ENCODE results near the gene TEX51.

The TEX51 gene

GRCh38 chr2:126932529-126932928 is 33.8 kb downstream of the TEX51 start:
- Mint-ChIP-seq H3K36me3 (ENCODE audit: low read depth) (no peaks in the 10 kb centered on the region), H3K27me3 (peaks cover 4% of the 10 kb centered on the region), H3K4me3 (no peak overlapping the region), H3K9me3 (peaks cover 10% of the 10 kb centered on the region), H3K4me1 (ENCODE audit: low read depth) (no peaks in the 10 kb centered on the region), H3K27ac (no peak overlapping the region)
- intact Hi-C loops (cut with micrococcal nuclease), result no loop called here

GRCh38 chr2:126932966-126933710 is 34.4 kb downstream of the TEX51 start:
- Mint-ChIP-seq H3K4me1 (ENCODE audit: low read depth) (no peaks in the 10 kb centered on the region), H3K4me3 (no peak overlapping the region), H3K36me3 (ENCODE audit: low read depth) (no peaks in the 10 kb centered on the region), H3K9me3 (peaks cover 10% of the 10 kb centered on the region), H3K27ac (no peak overlapping the region), H3K27me3 (peaks cover 6% of the 10 kb centered on the region)
- intact Hi-C loops (cut with micrococcal nuclease), result no loop called here

GRCh38 chr2:126933711-126934091 is 35.0 kb downstream of the TEX51 start:
- Mint-ChIP-seq H3K27me3 (peaks cover 6% of the 10 kb centered on the region), H3K36me3 (ENCODE audit: low read depth) (no peaks in the 10 kb centered on the region), H3K4me3 (no peak overlapping the region)

GRCh38 chr2:126934809-126935208 is 36.1 kb downstream of the TEX51 start:
- peaks cover 10% of the 10 kb centered on the region for H3K9me3 Mint-ChIP-seq
- no peaks in the 10 kb centered on the region for H3K36me3 Mint-ChIP-seq (ENCODE audit: low read depth)
- no peaks in the 10 kb centered on the region for H3K4me1 Mint-ChIP-seq (ENCODE audit: low read depth)
- H3K4me3 Mint-ChIP-seq, result no peak overlapping the region
- H3K27ac Mint-ChIP-seq, result no peak overlapping the region
- H3K27me3 Mint-ChIP-seq, result peaks cover 4% of the 10 kb centered on the region
- intact Hi-C loops (cut with micrococcal nuclease), result no loop called here

More at GRCh38 chr2:126933711-126934091, 35.0 kb downstream of the TEX51 start:
- Mint-ChIP-seq H3K27ac (no peak overlapping the region), H3K9me3 (peaks cover 10% of the 10 kb centered on the region), H3K4me1 (ENCODE audit: low read depth) (no peaks in the 10 kb centered on the region)
- intact Hi-C loops (cut with micrococcal nuclease), result no loop called here

GRCh38 chr2:126935774-126936173 is 37.1 kb downstream of the TEX51 start:
- Mint-ChIP-seq H3K27me3 (peaks cover 4% of the 10 kb centered on the region), H3K4me1 (ENCODE audit: low read depth) (no peaks in the 10 kb centered on the region), H3K36me3 (ENCODE audit: low read depth) (no peaks in the 10 kb centered on the region), H3K4me3 (no peak overlapping the region), H3K9me3 (peaks cover 1% of the 10 kb centered on the region), H3K27ac (no peak overlapping the region)
- intact Hi-C loops (cut with micrococcal nuclease), result no loop called here

GRCh38 chr2:126936219-126936723 is 37.6 kb downstream of the TEX51 start:
- H3K36me3 Mint-ChIP-seq (ENCODE audit: low read depth), result no peaks in the 10 kb centered on the region
- H3K4me3 Mint-ChIP-seq, result no peak overlapping the region
- no peaks in the 10 kb centered on the region for H3K9me3 Mint-ChIP-seq
- peaks cover 4% of the 10 kb centered on the region for H3K27me3 Mint-ChIP-seq
- no peak overlapping the region for H3K27ac Mint-ChIP-seq
- H3K4me1 Mint-ChIP-seq (ENCODE audit: low read depth), result no peaks in the 10 kb centered on the region
- intact Hi-C loops (cut with micrococcal nuclease), result no loop called here

GRCh38 chr2:126940331-126940730 is 41.6 kb downstream of the TEX51 start:
- intact Hi-C loops (cut with micrococcal nuclease), result no loop called here
- Mint-ChIP-seq H3K9me3 (peaks cover 12% of the 10 kb centered on the region), H3K27me3 (peaks cover 7% of the 10 kb centered on the region), H3K4me1 (ENCODE audit: low read depth) (no peaks in the 10 kb centered on the region), H3K36me3 (ENCODE audit: low read depth) (no peaks in the 10 kb centered on the region), H3K4me3 (no peak overlapping the region), H3K27ac (no peak overlapping the region)

GRCh38 chr2:126942427-126943203 is 43.9 kb downstream of the TEX51 start:
- peaks cover 4% of the 10 kb centered on the region for H3K27me3 Mint-ChIP-seq
- no peaks in the 10 kb centered on the region for H3K36me3 Mint-ChIP-seq (ENCODE audit: low read depth)

GRCh38 chr2:126943612-126944348 is 45.1 kb downstream of the TEX51 start:
- Mint-ChIP-seq H3K4me1 (ENCODE audit: low read depth) (no peaks in the 10 kb centered on the region), H3K4me3 (no peak overlapping the region), H3K27me3 (peaks cover 2% of the 10 kb centered on the region), H3K9me3 (peaks cover 12% of the 10 kb centered on the region), H3K36me3 (ENCODE audit: low read depth) (no peaks in the 10 kb centered on the region), H3K27ac (no peak overlapping the region)
- intact Hi-C loops (cut with micrococcal nuclease), result no loop called here

More at GRCh38 chr2:126942427-126943203, 43.9 kb downstream of the TEX51 start:
- Mint-ChIP-seq H3K4me3 (no peak overlapping the region), H3K4me1 (ENCODE audit: low read depth) (no peaks in the 10 kb centered on the region), H3K27ac (no peak overlapping the region), H3K9me3 (peaks cover 12% of the 10 kb centered on the region)
- intact Hi-C loops (cut with micrococcal nuclease), result no loop called here

GRCh38 chr2:126945118-126945517 is 46.4 kb downstream of the TEX51 start:
- Mint-ChIP-seq H3K4me1 (ENCODE audit: low read depth) (no peaks in the 10 kb centered on the region), H3K4me3 (no peak overlapping the region), H3K36me3 (ENCODE audit: low read depth) (no peaks in the 10 kb centered on the region), H3K27ac (no peak overlapping the region), H3K27me3 (peaks cover 2% of the 10 kb centered on the region), H3K9me3 (peaks cover 12% of the 10 kb centered on the region)
- intact Hi-C loops (cut with micrococcal nuclease), result no loop called here

GRCh38 chr2:126946318-126947102 is 47.8 kb downstream of the TEX51 start:
- Mint-ChIP-seq H3K36me3 (ENCODE audit: low read depth) (no peaks in the 10 kb centered on the region), H3K4me3 (no peak overlapping the region), H3K27me3 (peaks cover 2% of the 10 kb centered on the region), H3K9me3 (peaks cover 12% of the 10 kb centered on the region), H3K27ac (no peak overlapping the region), H3K4me1 (ENCODE audit: low read depth) (no peaks in the 10 kb centered on the region)
- intact Hi-C loops (cut with micrococcal nuclease), result no loop called here

GRCh38 chr2:126947103-126947429 is 48.4 kb downstream of the TEX51 start:
- Mint-ChIP-seq H3K27me3 (peaks cover 2% of the 10 kb centered on the region), H3K4me3 (no peak overlapping the region), H3K9me3 (peaks cover 12% of the 10 kb centered on the region), H3K27ac (no peak overlapping the region), H3K36me3 (ENCODE audit: low read depth) (no peaks in the 10 kb centered on the region), H3K4me1 (ENCODE audit: low read depth) (no peaks in the 10 kb centered on the region)
- intact Hi-C loops (cut with micrococcal nuclease), result no loop called here

GRCh38 chr2:126949775-126950174 is 51.1 kb downstream of the TEX51 start:
- H3K27me3 Mint-ChIP-seq, result no peaks in the 10 kb centered on the region
- intact Hi-C loops (cut with micrococcal nuclease), result no loop called here
- no peaks in the 10 kb centered on the region for H3K36me3 Mint-ChIP-seq (ENCODE audit: low read depth)
- peaks cover 8% of the 10 kb centered on the region for H3K9me3 Mint-ChIP-seq
- no peak overlapping the region for H3K27ac Mint-ChIP-seq
- H3K4me3 Mint-ChIP-seq, result no peak overlapping the region
- H3K4me1 Mint-ChIP-seq (ENCODE audit: low read depth), result no peaks in the 10 kb centered on the region
